GM19193 (cell line): Measurements from ENCODE around the gene GOLGA7B.

Experiments used
- POLR2A ChIP-seq: IDR thresholded peaks from 4 replicates; pipeline ENCODE4 v1.6.1; 2011; ENCODE audit not compliant: insufficient read depth, insufficient read length; ENCODE audit errors: extremely low read depth

The GOLGA7B gene

GRCh38 chr10:97914171-97914836 lies 64.7 kb downstream of the GOLGA7B start:
- TF ChIP-seq POLR2A: no peak

- no peak for TF ChIP-seq POLR2A
Measured at GRCh38 chr10:97914837-97915211, 65.2 kb downstream of the GOLGA7B start.

- TF ChIP-seq POLR2A: no peak
Measured at GRCh38 chr10:97915346-97916131, 65.9 kb downstream of the GOLGA7B start.

- TF ChIP-seq POLR2A: no peak
Measured at GRCh38 chr10:97916586-97916985, 66.9 kb downstream of the GOLGA7B start.

- no peak for TF ChIP-seq POLR2A
Measured at GRCh38 chr10:97919012-97919411, 69.4 kb downstream of the GOLGA7B start.

- no peak for TF ChIP-seq POLR2A
Measured at GRCh38 chr10:97920865-97921264, 71.2 kb downstream of the GOLGA7B start.
